ENCODE measurements around the gene KRT1.

The KRT1 gene

GRCh38 chr12:52659395-52659794, 20.8 kb downstream of the KRT1 start:
- DNase-seq, result no peak

GRCh38 chr12:52658196-52658595, 22.0 kb downstream of the KRT1 start:
- DNase-seq, result no peak

GRCh38 chr12:52657250-52657902, 22.8 kb downstream of the KRT1 start:
- no peak for DNase-seq

GRCh38 chr12:52656616-52657015, 23.6 kb downstream of the KRT1 start:
- no peak for DNase-seq

GRCh38 chr12:52655720-52656124, 24.5 kb downstream of the KRT1 start:
- DNase-seq, result no peak

GRCh38 chr12:52655251-52655650, 25.0 kb downstream of the KRT1 start:
- no peak for DNase-seq

- no peak for DNase-seq
Measured at GRCh38 chr12:52651726-52652261, 28.4 kb downstream of the KRT1 start, which contains the start of gene KRT2. KRT2 (minus strand) TSS chr12:52652211; CDS start chr12:52652142, 69 bp downstream.

- no peak for DNase-seq
Measured at GRCh38 chr12:52650520-52651081, 29.6 kb downstream of the KRT1 start.

- DNase-seq, result no peak
Measured at GRCh38 chr12:52649066-52649465, 31.1 kb downstream of the KRT1 start.

GRCh38 chr12:52648012-52648550, 32.1 kb downstream of the KRT1 start:
- DNase-seq, result no peak

- DNase-seq, result no peak
Measured at GRCh38 chr12:52647601-52648000, 32.6 kb downstream of the KRT1 start.

GRCh38 chr12:52646613-52647012, 33.6 kb downstream of the KRT1 start:
- no peak for DNase-seq

- DNase-seq, result no peak
Measured at GRCh38 chr12:52645982-52646381, 34.2 kb downstream of the KRT1 start.

GRCh38 chr12:52645120-52645761, 35.0 kb downstream of the KRT1 start:
- no peak for DNase-seq

- no peak for DNase-seq
Measured at GRCh38 chr12:52644078-52644415, 36.2 kb downstream of the KRT1 start.

GRCh38 chr12:52643233-52644077, 36.8 kb downstream of the KRT1 start:
- DNase-seq, result no peak

GRCh38 chr12:52641468-52641867, 38.7 kb downstream of the KRT1 start:
- no peak for DNase-seq

GRCh38 chr12:52637299-52637698, 42.9 kb downstream of the KRT1 start:
- no peak for DNase-seq

- DNase-seq, result no peak
Measured at GRCh38 chr12:52636592-52637258, 43.5 kb downstream of the KRT1 start.

- DNase-seq, result no peak
Measured at GRCh38 chr12:52636189-52636588, 44.0 kb downstream of the KRT1 start.

- DNase-seq, result no peak
Measured at GRCh38 chr12:52634266-52635056, 45.7 kb downstream of the KRT1 start.

GRCh38 chr12:52633383-52633782, 46.8 kb downstream of the KRT1 start:
- DNase-seq, result no peak
